Hematopoietic multipotent progenitor cell treated with erythropoietin and hydrocortisone succinate and interleukin-3 and kit ligand, for 8 days (in vitro differentiated cells): Measurements from ENCODE around the gene STAP1.
"Not testable (repeated sequence)": the region's sequence is repeated elsewhere in the genome, so short reads cannot be mapped to it uniquely, and the experiment has no call there.

ENCODE experiments used
- DNase-seq: peaks from one replicate; pipeline ENCODE4 v3.0.0-alpha.2; 2015

The STAP1 gene

DNA sequence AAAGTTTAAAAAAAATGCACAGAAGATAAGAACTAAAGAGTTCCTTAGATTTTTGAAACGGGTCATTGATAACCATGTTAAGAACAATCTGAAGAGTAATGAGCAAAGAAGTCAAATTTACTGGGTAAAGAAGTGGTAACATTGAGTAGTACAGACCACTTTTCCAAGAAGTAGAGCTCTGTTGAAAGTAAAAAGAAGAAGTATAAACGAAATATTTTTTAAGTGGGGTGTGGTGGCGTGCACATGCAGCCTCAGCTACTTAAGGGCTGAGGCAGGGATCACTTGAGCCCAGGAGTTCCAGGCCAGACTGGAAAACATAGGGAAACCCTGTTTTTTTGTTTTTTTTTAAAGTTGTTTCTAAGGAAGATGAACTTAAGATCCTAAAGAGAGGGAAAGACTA is 74.0 kb downstream of the STAP1 start:
- peak; percentile 9 for DNase-seq

GRCh38 chr4:67634741-67635140 is 76.2 kb downstream of the STAP1 start:
- no peak for DNase-seq

GRCh38 chr4:67635331-67635730 is 76.8 kb downstream of the STAP1 start:
- DNase-seq: no peak

DNA sequence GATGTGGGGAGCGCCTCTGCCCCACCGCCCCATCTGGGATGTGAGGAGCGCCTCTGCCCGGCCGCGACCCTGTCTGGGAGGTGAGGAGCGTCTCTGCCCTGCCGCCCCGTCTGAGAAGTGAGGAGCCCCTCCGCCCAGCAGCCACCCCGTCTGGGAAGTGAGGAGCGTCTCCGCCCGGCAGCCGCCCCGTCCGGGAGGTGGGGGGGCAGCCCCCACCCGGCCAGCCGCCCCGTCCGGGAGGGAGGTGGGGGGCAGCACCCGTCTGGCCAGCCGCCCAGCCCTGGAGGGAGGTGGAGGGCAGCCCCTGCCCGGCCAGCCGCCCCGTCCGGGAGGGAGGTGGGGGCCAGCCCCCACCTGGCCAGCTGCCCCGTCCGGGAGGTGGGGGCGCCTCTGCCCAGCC is 78.5 kb downstream of the STAP1 start:
- DNase-seq: not testable (repeated sequence)

DNA sequence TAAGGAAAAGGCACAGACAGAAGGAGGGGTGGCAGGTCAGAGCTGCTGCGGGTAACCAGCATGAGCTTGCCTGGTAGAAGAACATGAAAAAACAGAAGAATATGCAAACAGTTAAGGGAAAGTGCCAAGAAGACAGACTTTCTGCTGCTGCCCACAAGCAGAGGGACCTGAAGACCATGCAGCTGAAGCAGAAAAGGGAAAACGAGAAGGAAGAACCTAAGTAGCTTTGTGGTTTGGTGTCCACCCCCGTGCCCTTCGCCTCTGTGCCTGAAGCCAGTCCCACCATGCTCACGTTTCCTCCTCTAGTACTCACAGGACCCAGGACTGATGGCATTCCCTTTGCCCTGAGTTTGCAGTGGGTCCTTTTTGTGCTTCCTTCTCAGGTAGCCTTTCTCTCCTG is 79.6 kb downstream of the STAP1 start:
- DNase-seq: no peak

DNA sequence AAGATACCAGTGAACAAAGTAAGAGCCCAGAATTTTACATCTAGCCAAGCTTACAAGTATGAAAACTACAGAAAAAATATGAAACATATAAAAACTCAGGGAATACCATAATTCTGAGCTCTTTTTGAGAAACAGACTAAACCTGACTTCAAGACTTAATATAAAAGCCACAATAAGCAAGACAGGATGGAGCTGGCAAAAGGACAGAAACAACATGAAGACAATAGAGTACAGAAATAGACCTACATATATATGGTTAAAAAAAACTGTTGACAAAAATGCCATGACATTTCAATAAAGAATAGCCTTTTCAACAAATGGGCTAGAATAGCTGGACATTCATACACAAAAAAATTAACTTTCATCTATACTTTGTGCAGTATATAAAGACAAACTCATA is 93.0 kb downstream of the STAP1 start:
- DNase-seq: no peak
